Keratinocyte (primary cell): ENCODE results near the gene TRMT1.

Source experiments
- CTCF ChIP-seq, 3 experiments: IDR thresholded peaks in 1 of 3; conservative IDR thresholded peaks in 1 of 3; optimal IDR thresholded peaks in 1 of 3; 2 replicates in 2 of 3; 3 replicates in 1 of 3; pipeline versions ENCODE3 to v1.5.1; 2011; ENCODE audit warnings: low read length in 3 of 3, mild to moderate bottlenecking in 3 of 3, moderate library complexity in 2 of 3, control low read depth in 1 of 3, inconsistent platforms in 1 of 3; ENCODE audit not compliant: insufficient read depth in 2 of 3; ENCODE audit errors: extremely low read depth in 1 of 3
- EZH2 ChIP-seq: IDR thresholded peaks from one replicate; pipeline ENCODE4 v1.6.1; 2012; ENCODE audit warnings: inconsistent platforms, mild to moderate bottlenecking, low read length, moderate library complexity

GRCh38 chr19:13079542-13079986, 37.0 kb downstream of the TRMT1 start:
- TF ChIP-seq CTCF (optimal IDR thresholded peaks at IDR 0.05 in 1 of 3, IDR thresholded peaks at IDR 0.05 in 1 of 3, conservative IDR thresholded peaks at IDR 0.05 in 1 of 3; ENCODE audit: extremely low read depth in 1 of 3, insufficient read depth in 2 of 3, low read length in 3 of 3): no peak
- no peak for TF ChIP-seq EZH2
